PFSK-1 (cell line): Measurements from ENCODE around the gene KCNH1.

Experiments used
- FOXP2 ChIP-seq: optimal IDR thresholded peaks from 2 replicates; pipeline ENCODE3; 2011; ENCODE audit warnings: borderline replicate concordance, control low read depth, inconsistent platforms; ENCODE audit not compliant: insufficient read depth; ENCODE audit errors: extremely low read length, extremely low read depth
- POLR2AphosphoS5 ChIP-seq: IDR thresholded peaks from 2 replicates; pipeline ENCODE4 v1.6.1; 2012; ENCODE audit warnings: low read depth, mild to moderate bottlenecking, control low read depth, low read length, moderate library complexity
- TAF1 ChIP-seq: IDR thresholded peaks from 2 replicates; pipeline ENCODE4 v1.6.1; 2012; ENCODE audit warnings: low read length, control low read depth, borderline replicate concordance; ENCODE audit not compliant: insufficient read depth
- TF ChIP-seq, protein P1 (sequence below), 2 experiments: IDR thresholded peaks; 2 replicates each; pipeline versions ENCODE4 v1.6.1 to v1.8.0; 2011 to 2012; ENCODE audit warnings: low read depth in 2 of 2, low read length in 2 of 2, control low read depth in 1 of 2, inconsistent platforms in 1 of 2, mild to moderate bottlenecking in 1 of 2, moderate library complexity in 1 of 2; ENCODE audit not compliant: insufficient read depth in 1 of 2

DNA sequence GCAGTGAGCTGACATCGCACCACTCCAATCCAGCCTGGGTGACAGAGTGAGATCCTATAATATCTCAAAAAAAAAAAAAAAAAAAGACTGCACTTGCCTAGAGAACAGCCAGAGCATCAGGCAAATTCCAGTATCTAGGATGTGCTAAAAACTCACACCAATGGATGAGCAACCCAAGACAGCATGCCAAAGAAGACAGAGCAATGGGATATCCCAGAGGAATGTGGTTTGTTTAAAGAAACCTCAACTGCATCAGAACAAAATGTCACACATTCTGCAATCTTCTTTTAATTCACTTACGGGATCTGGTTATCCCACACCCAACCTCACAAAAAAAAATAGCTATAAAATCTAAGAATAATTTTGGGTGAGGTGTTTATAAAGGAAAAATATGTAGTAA, 7.3 kb downstream of the KCNH1 start:
- TF ChIP-seq FOXP2 (no peak), TAF1 (no peak), POLR2AphosphoS5 (no peak)
- TF ChIP-seq, protein P1, sequence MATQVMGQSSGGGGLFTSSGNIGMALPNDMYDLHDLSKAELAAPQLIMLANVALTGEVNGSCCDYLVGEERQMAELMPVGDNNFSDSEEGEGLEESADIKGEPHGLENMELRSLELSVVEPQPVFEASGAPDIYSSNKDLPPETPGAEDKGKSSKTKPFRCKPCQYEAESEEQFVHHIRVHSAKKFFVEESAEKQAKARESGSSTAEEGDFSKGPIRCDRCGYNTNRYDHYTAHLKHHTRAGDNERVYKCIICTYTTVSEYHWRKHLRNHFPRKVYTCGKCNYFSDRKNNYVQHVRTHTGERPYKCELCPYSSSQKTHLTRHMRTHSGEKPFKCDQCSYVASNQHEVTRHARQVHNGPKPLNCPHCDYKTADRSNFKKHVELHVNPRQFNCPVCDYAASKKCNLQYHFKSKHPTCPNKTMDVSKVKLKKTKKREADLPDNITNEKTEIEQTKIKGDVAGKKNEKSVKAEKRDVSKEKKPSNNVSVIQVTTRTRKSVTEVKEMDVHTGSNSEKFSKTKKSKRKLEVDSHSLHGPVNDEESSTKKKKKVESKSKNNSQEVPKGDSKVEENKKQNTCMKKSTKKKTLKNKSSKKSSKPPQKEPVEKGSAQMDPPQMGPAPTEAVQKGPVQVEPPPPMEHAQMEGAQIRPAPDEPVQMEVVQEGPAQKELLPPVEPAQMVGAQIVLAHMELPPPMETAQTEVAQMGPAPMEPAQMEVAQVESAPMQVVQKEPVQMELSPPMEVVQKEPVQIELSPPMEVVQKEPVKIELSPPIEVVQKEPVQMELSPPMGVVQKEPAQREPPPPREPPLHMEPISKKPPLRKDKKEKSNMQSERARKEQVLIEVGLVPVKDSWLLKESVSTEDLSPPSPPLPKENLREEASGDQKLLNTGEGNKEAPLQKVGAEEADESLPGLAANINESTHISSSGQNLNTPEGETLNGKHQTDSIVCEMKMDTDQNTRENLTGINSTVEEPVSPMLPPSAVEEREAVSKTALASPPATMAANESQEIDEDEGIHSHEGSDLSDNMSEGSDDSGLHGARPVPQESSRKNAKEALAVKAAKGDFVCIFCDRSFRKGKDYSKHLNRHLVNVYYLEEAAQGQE (IDR thresholded peaks at IDR 0.05; ENCODE audit: insufficient read depth in 1 of 2, low read depth in 2 of 2, low read length in 2 of 2) = no peak
